H1 (cell line): ENCODE data around the gene NAA16. TPM values are rescaled to one million over a fixed set of nuclear protein-coding genes. Genes with fewer than 3 reads are reported as not detected.
"Not testable (repeated sequence)": the region's sequence is repeated elsewhere in the genome, so short reads cannot be mapped to it uniquely, and the experiment has no call there.

ENCODE experiments used
- CTCF ChIA-PET: fragments of 300-600 bp; sonication (Branson Sonifier 250); formaldehyde crosslinking; loops from one replicate; lab custom pipeline; 2021; ENCODE audit not compliant: partially characterized antibody; lab: Charles Lee
- POLR2A ChIA-PET: fragments of 300-600 bp; sonication (Branson Sonifier 250); formaldehyde crosslinking; loops from one replicate; lab custom pipeline; 2021; ENCODE audit warnings: inconsistent platforms; ENCODE audit not compliant: partially characterized antibody; lab: Charles Lee
- DNase-seq, 2 experiments: peaks; one replicate each; pipeline versions ENCODE4 v3.0.0 to v3.0.0-alpha.2; 2010 to 2022; ENCODE audit warnings: low spot score in 2 of 2, low read depth in 1 of 2, mixed read lengths in 1 of 2
- FAIRE-seq: peaks from 2 replicates; lab custom pipeline; 2011; peaks lifted over from hg19 to GRCh38; lab: Jason Lieb, UNC
- H2AFZ ChIP-seq: 2 replicates; pipeline ENCODE4 v1.8.1; 2012; ENCODE audit warnings: low read length, inconsistent platforms
- H2AK5ac ChIP-seq: 2 replicates; pipeline ENCODE4 v1.6.1; 2013; ENCODE audit warnings: low read depth, low read length
- H2BK120ac ChIP-seq: replicated peaks from 2 replicates; pipeline ENCODE3; 2013; ENCODE audit warnings: low read depth, low read length, inconsistent platforms
- H2BK12ac ChIP-seq: 2 replicates; pipeline ENCODE4 v1.6.1; 2013; ENCODE audit warnings: low read depth, low read length
- H2BK15ac ChIP-seq: 2 replicates; pipeline ENCODE4 v1.6.1; 2013; ENCODE audit warnings: low read length
- H2BK20ac ChIP-seq: 2 replicates; pipeline ENCODE4 v1.6.1; 2013; ENCODE audit warnings: low read length
- H2BK5ac ChIP-seq: 2 replicates; pipeline ENCODE4 v1.6.1; 2013; ENCODE audit warnings: low read depth, low read length
- H3K14ac ChIP-seq: 2 replicates; pipeline ENCODE4 v1.6.1; 2013; ENCODE audit warnings: inconsistent platforms; ENCODE audit not compliant: insufficient read length
- H3K18ac ChIP-seq: 2 replicates; pipeline ENCODE4 v1.6.1; 2013; ENCODE audit warnings: low read length; ENCODE audit errors: extremely low read depth
- H3K23ac ChIP-seq: 2 replicates; pipeline ENCODE4 v1.6.1; 2013; ENCODE audit warnings: inconsistent platforms; ENCODE audit not compliant: insufficient read length
- H3K23me2 ChIP-seq: 2 replicates; pipeline ENCODE4 v1.6.1; 2013; ENCODE audit warnings: low read depth, low read length
- H3K27ac ChIP-seq: 2 replicates; pipeline ENCODE4 v1.6.1; 2011; ENCODE audit warnings: low read depth, low read length, inconsistent platforms
- H3K27me3 ChIP-seq, 4 experiments: replicated peaks in 1 of 4; 1 replicate in 1 of 4; 2 replicates in 3 of 4; pipeline versions ENCODE4 v1.6.1 to v1.8.1; 2011 to 2013; ENCODE audit warnings: low read length in 3 of 4, mild to moderate bottlenecking in 3 of 4, inconsistent platforms in 2 of 4, mixed read lengths in 2 of 4, moderate library complexity in 1 of 4; ENCODE audit not compliant: control insufficient read depth in 3 of 4, insufficient read depth in 3 of 4; ENCODE audit errors: extremely low read depth in 1 of 4
- H3K36me3 ChIP-seq, 4 experiments: 2 replicates each; pipeline versions ENCODE4 v1.6.1 to v1.8.1; 2011 to 2013; ENCODE audit warnings: mild to moderate bottlenecking in 4 of 4, low read length in 3 of 4, moderate library complexity in 2 of 4, control low read depth in 1 of 4, inconsistent platforms in 1 of 4; ENCODE audit not compliant: insufficient read depth in 4 of 4, control insufficient read depth in 2 of 4
- H3K4ac ChIP-seq: replicated peaks from 2 replicates; pipeline ENCODE3; 2013; ENCODE audit warnings: low read length, low read depth, mixed read lengths, inconsistent platforms; ENCODE audit not compliant: insufficient read length
- H3K4me1 ChIP-seq, 4 experiments: replicated peaks in 1 of 4; 1 replicate in 1 of 4; 2 replicates in 3 of 4; pipeline versions ENCODE4 v1.6.1 to v1.8.1; 2011 to 2013; ENCODE audit warnings: low read length in 3 of 4, inconsistent platforms in 2 of 4, mixed read lengths in 1 of 4; ENCODE audit not compliant: insufficient read depth in 4 of 4, control insufficient read depth in 3 of 4
- H3K4me2 ChIP-seq, 2 experiments: 2 replicates each; pipeline versions ENCODE4 v1.6.1 to v1.8.1; 2011 to 2013; ENCODE audit warnings: low read depth in 2 of 2, low read length in 2 of 2, control low read depth in 1 of 2, inconsistent platforms in 1 of 2, mild to moderate bottlenecking in 1 of 2; ENCODE audit not compliant: insufficient read depth in 1 of 2
- H3K4me3 ChIP-seq, 4 experiments: fragments of 200-600, 300-600 bp in 1 of 4; sonication (generic), shearing (Covaris generic), sonication (Bioruptor Twin) in 1 of 4; 2 replicates each; pipeline versions ENCODE4 v1.5.1 to v1.8.1; 2011 to 2016; ENCODE audit warnings: low read length in 4 of 4, low read depth in 3 of 4, control low read depth in 2 of 4, inconsistent platforms in 2 of 4, mild to moderate bottlenecking in 2 of 4, mixed read lengths in 1 of 4, moderate library complexity in 1 of 4; ENCODE audit not compliant: insufficient read depth in 2 of 4; ENCODE audit errors: extremely low read depth in 1 of 4
- H3K56ac ChIP-seq: replicated peaks from 2 replicates; pipeline ENCODE3; 2013; ENCODE audit warnings: low read depth, mild to moderate bottlenecking, mixed read lengths, low read length, inconsistent platforms; ENCODE audit not compliant: insufficient read length
- H3K79me1 ChIP-seq: 2 replicates; pipeline ENCODE4 v1.6.1; 2013; ENCODE audit warnings: low read depth, low read length, control low read depth
- H3K79me2 ChIP-seq, 2 experiments: 2 replicates each; pipeline versions ENCODE4 v1.6.1 to v1.8.1; 2012 to 2013; ENCODE audit warnings: low read length in 2 of 2, mild to moderate bottlenecking in 2 of 2, inconsistent platforms in 1 of 2; ENCODE audit not compliant: insufficient read depth in 2 of 2, control insufficient read depth in 1 of 2
- H3K9ac ChIP-seq, 4 experiments: replicated peaks in 1 of 4; 1 replicate in 1 of 4; 2 replicates in 3 of 4; pipeline versions ENCODE4 v1.6.1 to v1.8.1; 2011 to 2013; ENCODE audit warnings: low read depth in 3 of 4, low read length in 3 of 4, control low read depth in 2 of 4, mild to moderate bottlenecking in 2 of 4, moderate library complexity in 2 of 4, inconsistent platforms in 1 of 4; ENCODE audit errors: extremely low read depth in 1 of 4
- H3K9me3 ChIP-seq, 2 experiments: 2 replicates each; pipeline versions ENCODE4 v1.6.1 to v1.8.1; 2012 to 2013; ENCODE audit warnings: mild to moderate bottlenecking in 2 of 2, moderate library complexity in 2 of 2, control low read depth in 1 of 2, inconsistent platforms in 1 of 2, low read depth in 1 of 2, low read length in 1 of 2, mixed read lengths in 1 of 2; ENCODE audit not compliant: insufficient read depth in 2 of 2
- H4K20me1 ChIP-seq, 2 experiments: replicated peaks in 1 of 2; 2 replicates each; pipeline versions ENCODE3 to v1.8.1; 2011 to 2013; ENCODE audit warnings: inconsistent platforms in 2 of 2, low read length in 2 of 2, mild to moderate bottlenecking in 1 of 2; ENCODE audit not compliant: insufficient read depth in 2 of 2, control insufficient read depth in 1 of 2
- H4K5ac ChIP-seq: 2 replicates; pipeline ENCODE4 v1.6.1; 2013; ENCODE audit warnings: low read length, low read depth, mixed read lengths, inconsistent platforms; ENCODE audit not compliant: insufficient read length
- H4K8ac ChIP-seq: 2 replicates; pipeline ENCODE4 v1.8.0; 2013; ENCODE audit warnings: mild to moderate bottlenecking, moderate library complexity, low read length, inconsistent platforms; ENCODE audit not compliant: insufficient read depth; ENCODE audit errors: extremely low read depth
- H4K91ac ChIP-seq: replicated peaks from 2 replicates; pipeline ENCODE3; 2013; ENCODE audit warnings: low read length, mixed read lengths, inconsistent platforms; ENCODE audit not compliant: insufficient read length
- WGBS, 2 experiments: shearing (Covaris generic) in 1 of 2; methylation state at CpG; one replicate each; pipeline versions ENCODE4 v1.1.6 to v1.1.7; 2013 to 2015; ENCODE audit warnings: low lambda C conversion rate in 2 of 2, mixed read lengths in 2 of 2, inconsistent platforms in 1 of 2, low coverage in 1 of 2, missing lambda C conversion rate in 1 of 2; ENCODE audit not compliant: insufficient replicate concordance in 2 of 2, insufficient coverage in 1 of 2, insufficient read length in 1 of 2; ENCODE audit errors: extremely low coverage in 1 of 2, missing lambda C conversion rate in 1 of 2; 5-methylcytosine and 5-hydroxymethylcytosine counted together
- polyA plus RNA-seq, 7 experiments: library from polyadenylated mRNA; depleted of rRNA in 3 of 7; stranded (reverse) in 5 of 7; unstranded in 2 of 7; fragments of >200 nt in 5 of 7; fragments of 200-250 nt in 2 of 7; gene quantifications; 1 replicate in 5 of 7; 2 replicates in 1 of 7; 4 replicates in 1 of 7; pipeline versions ENCODE4 v1.2.1 to v1.2.3, GENCODE V29; 2011 to 2013; ENCODE audit warnings: missing spikeins in 2 of 7, mixed read lengths in 2 of 7
- total RNA-seq: library from RNA; stranded (reverse); fragmentation: NEBNext Ultra II Directional; extraction: Animal tissue kit (Norgen Biotek cat#: 25700); gene quantifications from 2 replicates; pipeline ENCODE4 v1.2.1, GENCODE V29; 2021

The NAA16 gene
- total and polyA plus RNA-seq, 2 of the 8 experiments (the other 6 are each of a cell fraction or from before 2014, with no cell fraction given): 11.4 to 40.0 TPM

GRCh38 chr13:41423259-41423658 lies 112.2 kb downstream of the NAA16 start:
- FAIRE-seq, DNase-seq, POLR2A ChIA-PET, H3K27me3 ChIP-seq, H3K4me2 ChIP-seq, H3K23ac ChIP-seq, H2BK20ac ChIP-seq, H3K56ac ChIP-seq, H2BK15ac ChIP-seq, H3K36me3 ChIP-seq, H2AK5ac ChIP-seq, H2BK5ac ChIP-seq, H3K9ac ChIP-seq, H3K23me2 ChIP-seq, H3K18ac ChIP-seq, H4K8ac ChIP-seq, H3K79me2 ChIP-seq, H3K4me3 ChIP-seq, H2BK120ac ChIP-seq, H3K4ac ChIP-seq, H4K91ac ChIP-seq, H3K14ac ChIP-seq, H3K4me1 ChIP-seq, H4K5ac ChIP-seq, H3K79me1 ChIP-seq, H4K20me1 ChIP-seq, H2AFZ ChIP-seq, H3K27ac ChIP-seq, H3K9me3 ChIP-seq, H2BK12ac ChIP-seq: not testable (repeated sequence)
- WGBS, 2 experiments: 77% methylated on average over 13 of the region's 13 CpGs; no CpG with 5 or more reads in 1 of the 2 experiments
- CTCF ChIA-PET: interaction anchor here (0.8 to 2.2 kb wide), 5 partner anchors 10 to 227 kb away, joined by 3 to 7 read pairs (median 3); no protein-coding TSS in a partner anchor

GRCh38 chr13:41424675-41425074 lies 113.6 kb downstream of the NAA16 start:
- H2BK120ac ChIP-seq, H2AK5ac ChIP-seq, H3K4me1 ChIP-seq, H2BK5ac ChIP-seq, H3K27me3 ChIP-seq, H3K4me3 ChIP-seq, DNase-seq, H2AFZ ChIP-seq, H4K8ac ChIP-seq, H2BK15ac ChIP-seq, H3K4me2 ChIP-seq, H3K14ac ChIP-seq, H3K36me3 ChIP-seq, H4K20me1 ChIP-seq, H3K79me2 ChIP-seq, H3K56ac ChIP-seq, H4K91ac ChIP-seq, H3K9me3 ChIP-seq, H2BK12ac ChIP-seq, FAIRE-seq, H3K23ac ChIP-seq, H3K9ac ChIP-seq, H3K27ac ChIP-seq, POLR2A ChIA-PET, H3K18ac ChIP-seq, H3K4ac ChIP-seq, H4K5ac ChIP-seq, H3K79me1 ChIP-seq, H3K23me2 ChIP-seq, H2BK20ac ChIP-seq: not testable (repeated sequence)
- CTCF ChIA-PET: interaction anchor here (1.5 to 2.2 kb wide), 2 partner anchors 39 to 225 kb away, joined by 3 to 4 read pairs; no protein-coding TSS in a partner anchor
- WGBS, 2 experiments: 91% methylated on average over 6 of the region's 6 CpGs; no CpG with 5 or more reads in 1 of the 2 experiments
